ENCODE measurements around the gene ASAH2.
"Not testable (repeated sequence)": the region's sequence is repeated elsewhere in the genome, so short reads cannot be mapped to it uniquely, and the experiment has no call there.

- not testable (repeated sequence) for TF ChIP-seq YY1 (IDR thresholded peaks at IDR 0.05; ENCODE audit: insufficient read depth, insufficient read length); SUZ12 (IDR thresholded peaks at IDR 0.05; ENCODE audit: extremely low read depth, insufficient read depth, insufficient read length); ZNF274 (IDR thresholded peaks at IDR 0.05; ENCODE audit: low read depth, low read length)
Measured at GRCh38 chr10:50262625-50263024, 11.3 kb upstream of the ASAH2 start.

All from NT2/D1 (cell line).